HEK293 (cell line): ENCODE data around the gene SETD1B.

Experiments
- CTCF ChIA-PET: fragments of 350-600 bp; formaldehyde crosslinking; extraction: SDS; loops from one replicate; lab custom pipeline; 2021; ENCODE audit warnings: antibody characterized with exemption; lab: Yijun Ruan, JAX
- POLR2A ChIA-PET: fragments of 300-600 bp; formaldehyde crosslinking; extraction: SDS; loops from one replicate; lab custom pipeline; 2020; ENCODE audit warnings: antibody characterized with exemption, inconsistent platforms; lab: Yijun Ruan, JAX
- H3K27ac ChIP-seq: fragments of 200-500 bp; sonication (Bioruptor generic); 2 replicates; pipeline ENCODE4 v1.5.1; 2014; ENCODE audit warnings: low read depth, low read length, control low read depth, inconsistent platforms; ENCODE audit errors: extremely low read depth
- H3K36me3 ChIP-seq, 2 experiments: fragments of 200-500 bp in 1 of 2; sonication (Bioruptor generic) in 1 of 2; 1 replicate in 1 of 2; 2 replicates in 1 of 2; pipeline ENCODE4 v1.5.1; 2014 to 2017; ENCODE audit warnings: inconsistent platforms in 2 of 2, low read length in 2 of 2; ENCODE audit not compliant: control insufficient read depth in 2 of 2, insufficient read depth in 1 of 2
- H3K4me1 ChIP-seq: fragments of 200-500 bp; sonication (Bioruptor generic); 2 replicates; pipeline ENCODE4 v1.5.1; 2014; ENCODE audit warnings: mild to moderate bottlenecking, low read length, inconsistent platforms; ENCODE audit not compliant: control insufficient read depth, insufficient read depth
- H3K4me3 ChIP-seq: 2 replicates; pipeline ENCODE4 v1.5.1; 2011; ENCODE audit warnings: low read depth, mild to moderate bottlenecking, control low read depth, low read length, moderate library complexity
- H3K9me3 ChIP-seq: fragments of 200-500 bp; sonication (Bioruptor generic); 2 replicates; pipeline ENCODE4 v1.5.1; 2014; ENCODE audit warnings: low read depth, low read length, inconsistent platforms; ENCODE audit not compliant: control insufficient read depth, insufficient read depth
- ATF2 ChIP-seq: fragments of 450-650 bp; formaldehyde crosslinking; IDR thresholded peaks from 2 replicates; pipeline ENCODE4 v1.5.1; 2016; ENCODE audit warnings: missing biosample characterization, missing genetic modification characterization, low read depth
- EGR2 ChIP-seq: fragments of 450-650 bp; formaldehyde crosslinking; IDR thresholded peaks from 2 replicates; pipeline ENCODE4 v1.5.1; 2016; ENCODE audit warnings: low read depth, missing biosample characterization, missing genetic modification characterization
- KLF8 ChIP-seq: fragments of 450-650 bp; formaldehyde crosslinking; IDR thresholded peaks from 2 replicates; pipeline ENCODE4 v1.5.1; 2016; ENCODE audit warnings: missing biosample characterization, missing genetic modification characterization
- SCRT2 ChIP-seq: fragments of 450-650 bp; formaldehyde crosslinking; IDR thresholded peaks from 2 replicates; pipeline ENCODE4 v1.5.1; 2016; ENCODE audit warnings: missing biosample characterization, missing genetic modification characterization
- SP3 ChIP-seq: fragments of 450-650 bp; formaldehyde crosslinking; IDR thresholded peaks from 2 replicates; pipeline ENCODE4 v1.5.1; 2016; ENCODE audit warnings: missing biosample characterization, missing genetic modification characterization
- TCF7L2 ChIP-seq: IDR thresholded peaks from 2 replicates; pipeline ENCODE4 v1.6.1; 2011; ENCODE audit warnings: low read depth, mild to moderate bottlenecking, inconsistent platforms, low read length, moderate library complexity, borderline replicate concordance
- ZBTB26 ChIP-seq: fragments of 450-650 bp; formaldehyde crosslinking; optimal IDR thresholded peaks from 2 replicates; pipeline ENCODE3; 2016; ENCODE audit warnings: missing biosample characterization, mild to moderate bottlenecking, missing genetic modification characterization
- ZBTB44 ChIP-seq: fragments of 450-650 bp; IDR thresholded peaks from 2 replicates; pipeline ENCODE4 v1.5.1; 2018; ENCODE audit warnings: missing biosample characterization, mild to moderate bottlenecking, missing genetic modification characterization
- ZBTB6 ChIP-seq: fragments of 450-650 bp; formaldehyde crosslinking; IDR thresholded peaks from 2 replicates; pipeline ENCODE4 v1.5.1; 2017; ENCODE audit warnings: missing biosample characterization, missing genetic modification characterization
- ZIC2 ChIP-seq: fragments of 450-650 bp; formaldehyde crosslinking; IDR thresholded peaks from 2 replicates; pipeline ENCODE4 v1.5.1; 2016; ENCODE audit warnings: missing biosample characterization, missing genetic modification characterization
- ZNF19 ChIP-seq: fragments of 450-650 bp; formaldehyde crosslinking; IDR thresholded peaks from 2 replicates; pipeline ENCODE4; 2016; ENCODE audit warnings: missing biosample characterization, missing genetic modification characterization, low read depth
- ZNF248 ChIP-seq: fragments of 450-650 bp; formaldehyde crosslinking; IDR thresholded peaks from 2 replicates; pipeline ENCODE4 v1.5.1; 2017; ENCODE audit warnings: missing biosample characterization, missing genetic modification characterization
- ZNF26 ChIP-seq: fragments of 450-650 bp; formaldehyde crosslinking; IDR thresholded peaks from 2 replicates; pipeline ENCODE4 v1.5.1; 2016; ENCODE audit warnings: missing biosample characterization, missing genetic modification characterization
- ZNF274 ChIP-seq, 2 experiments: fragments of 200-500 bp in 1 of 2; fragments of 450-650 bp in 1 of 2; sonication (Bioruptor generic) in 1 of 2; formaldehyde crosslinking in 1 of 2; IDR thresholded peaks; 2 replicates each; pipeline versions ENCODE4 v1.5.1 to v1.6.1; 2014 to 2016; ENCODE audit warnings: borderline replicate concordance in 1 of 2, inconsistent platforms in 1 of 2, low read length in 1 of 2, missing biosample characterization in 1 of 2, missing genetic modification characterization in 1 of 2
- ZNF366 ChIP-seq: fragments of 450-650 bp; formaldehyde crosslinking; conservative IDR thresholded peaks from 2 replicates; pipeline ENCODE4 v1.5.1; 2016; ENCODE audit warnings: missing biosample characterization, missing genetic modification characterization
- ZNF37A ChIP-seq: fragments of 450-650 bp; IDR thresholded peaks from 2 replicates; pipeline ENCODE4 v1.5.1; 2018; ENCODE audit warnings: missing biosample characterization, missing genetic modification characterization
- ZNF513 ChIP-seq: fragments of 450-650 bp; IDR thresholded peaks from 2 replicates; pipeline ENCODE4 v1.5.1; 2018; ENCODE audit warnings: missing biosample characterization, missing genetic modification characterization
- ZNF558 ChIP-seq: fragments of 450-650 bp; formaldehyde crosslinking; IDR thresholded peaks from 2 replicates; pipeline ENCODE4 v1.5.1; 2016; ENCODE audit warnings: missing biosample characterization, missing genetic modification characterization
- ZNF639 ChIP-seq: fragments of 450-650 bp; formaldehyde crosslinking; IDR thresholded peaks from 2 replicates; pipeline ENCODE4 v1.5.1; 2016; ENCODE audit warnings: missing biosample characterization, missing genetic modification characterization
- ZNF692 ChIP-seq: fragments of 450-650 bp; formaldehyde crosslinking; IDR thresholded peaks from 2 replicates; pipeline ENCODE4 v1.5.1; 2016; ENCODE audit warnings: missing biosample characterization, missing genetic modification characterization
- ZNF785 ChIP-seq: fragments of 450-650 bp; formaldehyde crosslinking; IDR thresholded peaks from 2 replicates; pipeline ENCODE4 v1.5.1; 2016; ENCODE audit warnings: missing biosample characterization, missing genetic modification characterization
- ZNF837 ChIP-seq: fragments of 450-650 bp; formaldehyde crosslinking; IDR thresholded peaks from 2 replicates; pipeline ENCODE4 v1.5.1; 2016; ENCODE audit warnings: missing biosample characterization, missing genetic modification characterization

The SETD1B gene

GRCh38 chr12:121786440-121786825, 17.4 kb upstream of the SETD1B start (continued):
- TF ChIP-seq ZNF366 (tag by site-specific recombination) (0 out of 2 replicates have a peak, but pooled peaks have one; percentile 41), ZNF558 (no peak), ZNF785 (no peak)

- ChIA-PET POLR2A (interaction anchor here (0.6 to 1.0 kb wide), 2 partner anchors 9 to 1925 kb away, joined by 3 read pairs; partner anchors contain the start of gene ATP6V0A2), CTCF (interaction anchor here (0.6 to 15.2 kb wide), 6 partner anchors 7 to 71 kb away, joined by 3 to 238 read pairs (median 6); partner anchors contain the start of genes HPD and RHOF)
- Histone ChIP-seq H3K27ac (no peak overlapping the region), H3K9me3 (no peaks in the 10 kb centered on the region), H3K4me1 (no peaks in the 10 kb centered on the region), H3K36me3 (no peaks in the 10 kb centered on the region), H3K4me3 (no peak overlapping the region)
- TF ChIP-seq SP3 (no peak), TCF7L2 (no peak), ZNF274 (IDR thresholded peaks at IDR 0.05; ENCODE audit: low read length) (no peak), ZNF274 (tag by site-specific recombination; IDR thresholded peaks at IDR 0.05; ENCODE audit: borderline replicate concordance) (no peak), ZNF837 (tag by site-specific recombination) (no peak), ZNF248 (no peak), ZNF26 (tag by site-specific recombination) (no peak), SCRT2 (tag by site-specific recombination) (no peak), ATF2 (tag by site-specific recombination) (no peak), ZNF639 (tag by site-specific recombination) (no peak), ZBTB6 (no peak), EGR2 (tag by site-specific recombination) (no peak), KLF8 (no peak), ZIC2 (tag by site-specific recombination) (no peak), ZNF37A (tag by site-specific recombination) (no peak), ZBTB44 (tag by site-specific recombination) (no peak), ZNF19 (tag by site-specific recombination) (no peak), ZNF692 (tag by site-specific recombination) (no peak), ZNF513 (tag by site-specific recombination) (no peak), ZBTB26 (no peak)
- TF ChIP-seq, all 188 proteins: peak for 0
Observed at GRCh38 chr12:121787063-121788025, 16.5 kb upstream of the SETD1B start.
